ENCODE data around the gene NR1I3.

Gene NR1I3

GRCh38 chr1:161193561-161194235 is 44.3 kb downstream of the NR1I3 start:
- DNase-seq = no peak

- DNase-seq = peak; percentile 64 to 80
Observed at GRCh38 chr1:161192476-161193465, 45.2 kb downstream of the NR1I3 start.

DNA sequence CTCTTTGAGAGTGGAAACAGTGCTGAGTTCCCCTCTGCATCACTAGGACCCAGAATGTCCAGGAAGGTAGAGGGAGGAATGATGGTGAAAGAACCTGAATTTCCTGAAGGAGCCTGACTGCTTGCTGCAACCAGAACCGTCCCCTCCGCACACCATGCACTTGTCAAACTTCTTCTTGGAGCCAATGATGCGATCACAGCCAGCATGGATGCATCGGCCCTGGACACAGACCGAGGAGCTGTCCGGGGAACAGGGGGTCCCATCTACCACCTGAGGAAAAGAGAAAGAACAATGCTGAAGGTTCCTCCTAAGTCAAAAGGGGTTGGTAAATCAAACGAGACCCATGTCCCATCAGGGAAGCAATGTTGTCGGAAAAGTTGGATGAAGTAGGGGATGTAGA is 46.0 kb downstream of the NR1I3 start:
- DNase-seq = no peak

GRCh38 chr1:161190962-161191521 is 47.0 kb downstream of the NR1I3 start:
- no peak for DNase-seq

DNA sequence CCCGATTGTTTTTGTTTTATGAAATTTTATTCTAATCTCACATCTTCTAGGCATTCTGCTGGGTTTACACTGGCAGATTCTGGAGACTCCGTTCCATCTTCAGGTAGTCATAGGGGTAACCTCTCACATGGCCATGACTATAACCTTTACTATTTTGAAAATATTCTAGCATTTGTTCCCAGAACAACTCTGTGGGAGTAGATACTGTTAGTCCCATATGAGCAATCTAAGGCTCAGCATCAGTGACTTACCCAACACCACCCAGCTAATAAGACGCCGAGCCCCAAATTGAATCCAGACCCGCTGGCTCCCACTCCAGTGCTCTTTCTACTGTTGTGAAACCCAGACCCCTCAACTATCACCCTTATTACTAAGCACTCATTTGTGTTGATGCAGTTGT is 49.0 kb downstream of the NR1I3 start:
- DNase-seq = no peak

DNA sequence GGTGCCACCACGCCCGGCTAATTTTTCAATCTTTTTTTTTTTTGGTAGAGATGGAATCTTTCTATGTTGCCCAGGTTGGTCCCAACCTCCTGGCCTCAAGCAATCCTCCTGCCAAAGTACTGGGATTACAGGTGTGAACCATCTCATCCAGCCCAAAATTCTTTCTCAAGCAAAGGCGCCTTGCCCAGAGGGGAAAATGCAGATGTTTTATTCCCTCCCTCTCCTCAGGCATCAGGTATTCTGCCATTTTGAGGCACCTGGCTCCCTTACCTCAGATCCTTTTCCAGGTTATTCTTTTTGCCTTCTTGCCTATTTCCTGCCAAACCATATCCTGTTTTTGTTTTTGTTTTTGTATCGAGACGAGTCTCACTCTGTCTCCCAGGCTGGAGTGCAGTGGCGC is 49.6 kb downstream of the NR1I3 start:
- DNase-seq = no peak

DNA sequence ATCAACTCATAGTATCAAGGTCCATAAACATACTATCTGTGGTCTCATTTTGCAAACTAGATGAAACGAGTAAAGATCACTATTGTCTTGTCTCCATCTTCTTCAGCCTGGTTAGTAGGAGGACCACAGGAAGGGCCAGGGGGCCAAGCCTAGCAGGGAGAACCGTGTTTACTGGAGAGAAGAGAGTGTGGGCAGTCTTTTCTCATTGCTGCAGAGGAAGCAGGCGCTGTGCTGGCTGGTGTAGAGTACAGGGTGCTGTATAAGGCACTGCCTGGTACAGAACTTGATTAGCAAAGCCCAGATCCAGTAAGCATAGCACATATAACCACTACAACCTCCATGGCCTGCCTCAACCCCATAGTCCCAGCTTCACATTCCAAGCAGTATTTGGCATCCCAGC is 50.7 kb downstream of the NR1I3 start:
- DNase-seq = no peak

- no peak for DNase-seq
Observed at GRCh38 chr1:161185732-161186311, 52.2 kb downstream of the NR1I3 start.

DNA sequence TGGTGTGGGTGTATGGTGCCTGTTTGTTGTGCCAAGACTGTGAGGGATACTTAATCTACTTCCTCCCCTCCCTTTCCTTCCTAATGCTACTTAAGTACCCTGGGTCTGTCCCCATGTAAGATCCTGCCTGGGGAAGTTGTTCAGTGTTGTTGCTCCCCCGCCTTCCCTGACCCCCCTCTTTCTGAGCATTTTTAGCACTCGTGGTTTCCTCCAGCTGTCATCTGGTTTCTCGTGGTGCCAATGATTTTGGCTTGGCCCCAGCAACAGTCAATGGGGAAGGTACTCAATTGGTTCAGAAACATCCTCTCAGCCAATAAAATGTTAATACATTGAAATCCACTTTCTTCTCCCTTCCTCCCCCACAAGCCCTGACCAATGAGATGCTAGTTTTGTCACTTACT is 52.7 kb downstream of the NR1I3 start:
- peak; percentile 91 to 96 for DNase-seq

DNA sequence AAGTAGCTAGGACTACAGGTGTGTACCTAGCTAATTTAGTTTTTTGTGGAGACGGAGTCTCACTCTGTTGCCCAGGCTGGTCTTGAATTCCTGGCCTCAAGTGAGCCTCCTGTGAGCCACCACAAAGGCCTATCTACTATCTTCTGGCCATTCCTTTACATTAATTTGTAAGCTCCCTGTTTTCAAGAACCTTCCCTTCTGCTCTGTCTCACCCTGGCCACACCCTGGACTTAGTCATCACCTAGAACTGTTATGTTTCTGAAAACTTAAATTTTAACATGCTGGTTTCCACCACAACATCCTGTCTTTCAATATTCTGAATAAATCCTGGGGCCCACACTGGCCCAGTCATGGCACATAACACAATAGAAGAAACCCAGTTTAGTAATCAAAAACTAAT is 55.8 kb downstream of the NR1I3 start:
- no peak for DNase-seq

DNA sequence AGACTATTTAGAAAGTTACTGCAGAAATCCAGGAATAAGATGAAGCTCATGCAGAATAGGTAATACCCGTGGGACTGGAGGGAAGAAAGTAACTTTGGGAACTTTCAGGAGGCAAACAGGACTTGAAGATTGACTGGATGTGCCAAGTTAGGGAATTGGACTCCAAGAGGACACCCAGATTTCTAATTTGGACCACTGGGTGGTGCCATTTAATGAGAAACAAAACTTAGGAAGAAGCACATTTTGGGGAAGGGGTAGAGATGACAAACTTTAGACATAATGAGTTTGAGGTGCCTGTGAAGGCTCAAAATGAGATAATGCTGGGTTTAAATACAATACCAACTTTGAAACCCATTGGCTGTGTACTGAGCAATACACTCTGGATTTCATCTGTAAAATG is 57.4 kb downstream of the NR1I3 start:
- peak; percentile 15 to 56 for DNase-seq

GRCh38 chr1:161179698-161180097 is 58.3 kb downstream of the NR1I3 start:
- no peak for DNase-seq

All from NCI-H446 (cell line).